Muscle layer of colon (tissue), 2 donors: ENCODE data around the gene SMG7.

Source experiments
- H3K27ac ChIP-seq: one replicate; pipeline ENCODE4 v1.7.0; 2013; ENCODE audit warnings: low read depth, mild to moderate bottlenecking, low read length, moderate library complexity
- H3K27me3 ChIP-seq, 2 donors: one replicate each; pipeline ENCODE4 v1.7.0; 2013; ENCODE audit warnings: low read length in 2 of 2, mild to moderate bottlenecking in 2 of 2; ENCODE audit not compliant: insufficient read depth in 2 of 2, control insufficient read depth in 1 of 2
- H3K36me3 ChIP-seq: one replicate; pipeline ENCODE4 v1.7.0; 2013; ENCODE audit warnings: mild to moderate bottlenecking, low read length; ENCODE audit not compliant: insufficient read depth
- H3K4me1 ChIP-seq: one replicate; pipeline ENCODE4 v1.7.0; 2013; ENCODE audit warnings: mild to moderate bottlenecking, low read length; ENCODE audit not compliant: insufficient read depth
- H3K4me3 ChIP-seq, 2 donors: one replicate each; pipeline ENCODE4 v1.7.0; 2013; ENCODE audit warnings: low read length in 2 of 2, low read depth in 1 of 2, mild to moderate bottlenecking in 1 of 2, moderate library complexity in 1 of 2
- H3K9ac ChIP-seq: one replicate; pipeline ENCODE4 v1.7.0; 2013; ENCODE audit warnings: low read length
- H3K9me3 ChIP-seq: one replicate; pipeline ENCODE4 v1.7.0; 2013; ENCODE audit warnings: mild to moderate bottlenecking, low read length
- donor health status: abdominal sarcoma.
- donor health status: Adenocarcinoma of cecum.

The SMG7 gene

GRCh38 chr1:183470147-183470960 is 1.9 kb upstream of the SMG7 start:
- no peaks in the 10 kb centered on the region for H3K36me3 ChIP-seq
- no peaks in the 10 kb centered on the region for H3K27me3 ChIP-seq
- peaks cover 14% of the 10 kb centered on the region for H3K4me1 ChIP-seq
- H3K4me3 ChIP-seq: peak overlapping the region; percentile 89 to 92
- H3K9ac ChIP-seq: peak overlapping the region; percentile 85
- peak overlapping the region; percentile 99 for H3K27ac ChIP-seq
- H3K9me3 ChIP-seq: no peaks in the 10 kb centered on the region

GRCh38 chr1:183470961-183471742 is 1.1 kb upstream of the SMG7 start:
- Histone ChIP-seq H3K4me3 (peak overlapping the region; percentile 89 to 92), H3K27me3 (no peaks in the 10 kb centered on the region), H3K27ac (peak overlapping the region; percentile 99), H3K9ac (peak overlapping the region; percentile 85), H3K9me3 (no peaks in the 10 kb centered on the region), H3K4me1 (peaks cover 16% of the 10 kb centered on the region), H3K36me3 (no peaks in the 10 kb centered on the region)

- peak overlapping the region; percentile 99 for H3K27ac ChIP-seq
- H3K9me3 ChIP-seq: no peaks in the 10 kb centered on the region
- peak overlapping the region; percentile 89 to 92 for H3K4me3 ChIP-seq
- peaks cover 16% of the 10 kb centered on the region for H3K4me1 ChIP-seq
- no peaks in the 10 kb centered on the region for H3K36me3 ChIP-seq
- no peaks in the 10 kb centered on the region for H3K27me3 ChIP-seq
- H3K9ac ChIP-seq: peak overlapping the region; percentile 85
Observed at GRCh38 chr1:183471743-183472487, 384 bp upstream of the SMG7 start.

- H3K9ac ChIP-seq: peak overlapping the region; percentile 49
- H3K4me3 ChIP-seq: peak overlapping the region; percentile 68 to 92
Observed at GRCh38 chr1:183473217-183473536, 878 bp downstream of the SMG7 start.

GRCh38 chr1:183476081-183476480 is 3.8 kb downstream of the SMG7 start:
- H3K9me3 ChIP-seq: no peaks in the 10 kb centered on the region
- no peak overlapping the region for H3K9ac ChIP-seq
- H3K4me3 ChIP-seq: no peak overlapping the region
- no peaks in the 10 kb centered on the region for H3K36me3 ChIP-seq
- no peak overlapping the region for H3K27ac ChIP-seq
- H3K4me1 ChIP-seq: peaks cover 33% of the 10 kb centered on the region
- H3K27me3 ChIP-seq: no peaks in the 10 kb centered on the region

More at GRCh38 chr1:183473217-183473536, 878 bp downstream of the SMG7 start:
- Histone ChIP-seq H3K36me3 (no peaks in the 10 kb centered on the region), H3K27ac (peak overlapping the region; percentile 99), H3K4me1 (peaks cover 21% of the 10 kb centered on the region), H3K9me3 (no peaks in the 10 kb centered on the region), H3K27me3 (no peaks in the 10 kb centered on the region)

GRCh38 chr1:183477986-183478781 is 5.9 kb downstream of the SMG7 start:
- H3K4me1 ChIP-seq: peaks cover 31% of the 10 kb centered on the region

GRCh38 chr1:183480971-183481441 is 8.7 kb downstream of the SMG7 start:
- no peaks in the 10 kb centered on the region for H3K27me3 ChIP-seq

More at GRCh38 chr1:183477986-183478781, 5.9 kb downstream of the SMG7 start:
- no peak overlapping the region for H3K9ac ChIP-seq
- no peaks in the 10 kb centered on the region for H3K36me3 ChIP-seq
- no peak overlapping the region for H3K27ac ChIP-seq
- no peak overlapping the region for H3K4me3 ChIP-seq
- H3K9me3 ChIP-seq: no peaks in the 10 kb centered on the region
- no peaks in the 10 kb centered on the region for H3K27me3 ChIP-seq

GRCh38 chr1:183483224-183483623 is 10.9 kb downstream of the SMG7 start:
- H3K9me3 ChIP-seq: no peaks in the 10 kb centered on the region

More at GRCh38 chr1:183480971-183481441, 8.7 kb downstream of the SMG7 start:
- H3K9ac ChIP-seq: no peak overlapping the region
- H3K36me3 ChIP-seq: no peaks in the 10 kb centered on the region
- H3K4me3 ChIP-seq: no peak overlapping the region
- H3K9me3 ChIP-seq: no peaks in the 10 kb centered on the region
- peaks cover 17% of the 10 kb centered on the region for H3K4me1 ChIP-seq
- no peak overlapping the region for H3K27ac ChIP-seq

GRCh38 chr1:183484254-183484653 is 12.0 kb downstream of the SMG7 start:
- H3K27ac ChIP-seq: no peak overlapping the region
- H3K4me1 ChIP-seq: peaks cover 6% of the 10 kb centered on the region
- H3K27me3 ChIP-seq: no peaks in the 10 kb centered on the region
- H3K9ac ChIP-seq: no peak overlapping the region
- H3K4me3 ChIP-seq: no peak overlapping the region
- no peaks in the 10 kb centered on the region for H3K36me3 ChIP-seq
- no peaks in the 10 kb centered on the region for H3K9me3 ChIP-seq

More at GRCh38 chr1:183483224-183483623, 10.9 kb downstream of the SMG7 start:
- Histone ChIP-seq H3K4me3 (no peak overlapping the region), H3K4me1 (peaks cover 12% of the 10 kb centered on the region), H3K27ac (no peak overlapping the region), H3K27me3 (no peaks in the 10 kb centered on the region), H3K9ac (no peak overlapping the region), H3K36me3 (no peaks in the 10 kb centered on the region)

- Histone ChIP-seq H3K27me3 (no peaks in the 10 kb centered on the region), H3K4me1 (peaks cover 1% of the 10 kb centered on the region), H3K27ac (no peak overlapping the region), H3K9me3 (no peaks in the 10 kb centered on the region), H3K9ac (no peak overlapping the region), H3K36me3 (no peaks in the 10 kb centered on the region), H3K4me3 (no peak overlapping the region)
Observed at GRCh38 chr1:183484851-183485250, 12.6 kb downstream of the SMG7 start.
